ENCODE results near the gene MLYCD. TPM values are rescaled to one million over a fixed set of nuclear protein-coding genes. Genes with fewer than 3 reads are reported as not detected.

The MLYCD gene
- total RNA-seq, 1 donor from 2014 or later: 2.8 TPM

DNA sequence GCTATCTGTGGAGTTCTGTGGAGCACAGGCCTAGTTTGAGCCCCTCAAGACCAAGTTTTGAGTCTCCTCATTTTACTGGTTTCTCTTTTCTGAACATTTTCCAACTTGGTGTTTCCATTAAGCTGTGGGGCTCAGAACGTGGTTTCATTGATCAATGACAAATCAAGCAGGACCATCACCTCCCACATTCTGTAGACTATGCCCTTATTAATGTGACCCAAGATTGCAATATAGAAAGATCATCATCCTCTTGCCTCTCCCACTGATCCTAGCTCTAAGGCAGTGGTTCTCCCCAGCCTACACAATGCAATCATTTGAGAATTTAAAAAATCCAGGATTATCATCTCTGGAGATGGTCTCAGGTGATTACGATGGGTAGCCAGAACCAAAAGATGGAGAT lies 38.4 kb downstream of the MLYCD start:
- Mint-ChIP-seq H3K36me3 (ENCODE audit: low read depth, unreplicated experiment) (peaks cover 11% of the 10 kb centered on the region), H3K27ac (ENCODE audit: unreplicated experiment) (no peak overlapping the region), H3K4me3 (ENCODE audit: unreplicated experiment) (no peak overlapping the region), H3K9me3 (ENCODE audit: unreplicated experiment) (peaks cover 5% of the 10 kb centered on the region), H3K27me3 (ENCODE audit: low read depth, unreplicated experiment) (peaks cover 18% of the 10 kb centered on the region), H3K4me1 (ENCODE audit: low read depth, unreplicated experiment) (peaks cover 17% of the 10 kb centered on the region)
- Histone ChIP-seq H3K36me3 (ENCODE audit: insufficient read depth, low read length) (no peaks in the 10 kb centered on the region), H3K4me2 (ENCODE audit: low read length) (no peak overlapping the region), H3K9ac (ENCODE audit: low read length) (no peak overlapping the region), H3K9me3 (ENCODE audit: insufficient read depth, low read depth, low read length) (no peaks in the 10 kb centered on the region), H2AFZ (ENCODE audit: low read depth, low read length) (no peak overlapping the region), H3K4me1 (ENCODE audit: insufficient read depth, low read length) (peaks cover 7% of the 10 kb centered on the region), H4K20me1 (ENCODE audit: insufficient read depth, low read length) (no peaks in the 10 kb centered on the region), H3K27me3 (ENCODE audit: insufficient read depth, low read length) (peaks cover 3% of the 10 kb centered on the region), H3K4me3 (ENCODE audit: insufficient read depth, low read depth, low read length) (no peak overlapping the region), H3K79me2 (ENCODE audit: insufficient read depth, low read length) (no peaks in the 10 kb centered on the region), H3K27ac (ENCODE audit: low read depth, low read length) (no peak overlapping the region)
- no peak for TF ChIP-seq EZH2 (IDR thresholded peaks at IDR 0.05; ENCODE audit: insufficient read depth, low read length)
- TF ChIP-seq, protein P1, sequence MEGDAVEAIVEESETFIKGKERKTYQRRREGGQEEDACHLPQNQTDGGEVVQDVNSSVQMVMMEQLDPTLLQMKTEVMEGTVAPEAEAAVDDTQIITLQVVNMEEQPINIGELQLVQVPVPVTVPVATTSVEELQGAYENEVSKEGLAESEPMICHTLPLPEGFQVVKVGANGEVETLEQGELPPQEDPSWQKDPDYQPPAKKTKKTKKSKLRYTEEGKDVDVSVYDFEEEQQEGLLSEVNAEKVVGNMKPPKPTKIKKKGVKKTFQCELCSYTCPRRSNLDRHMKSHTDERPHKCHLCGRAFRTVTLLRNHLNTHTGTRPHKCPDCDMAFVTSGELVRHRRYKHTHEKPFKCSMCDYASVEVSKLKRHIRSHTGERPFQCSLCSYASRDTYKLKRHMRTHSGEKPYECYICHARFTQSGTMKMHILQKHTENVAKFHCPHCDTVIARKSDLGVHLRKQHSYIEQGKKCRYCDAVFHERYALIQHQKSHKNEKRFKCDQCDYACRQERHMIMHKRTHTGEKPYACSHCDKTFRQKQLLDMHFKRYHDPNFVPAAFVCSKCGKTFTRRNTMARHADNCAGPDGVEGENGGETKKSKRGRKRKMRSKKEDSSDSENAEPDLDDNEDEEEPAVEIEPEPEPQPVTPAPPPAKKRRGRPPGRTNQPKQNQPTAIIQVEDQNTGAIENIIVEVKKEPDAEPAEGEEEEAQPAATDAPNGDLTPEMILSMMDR (IDR thresholded peaks at IDR 0.05; ENCODE audit: insufficient read depth, low read depth, low read length): no peak
- FAIRE-seq: no peak
- DNase-seq (ENCODE audit: low read depth): no peak

DNA sequence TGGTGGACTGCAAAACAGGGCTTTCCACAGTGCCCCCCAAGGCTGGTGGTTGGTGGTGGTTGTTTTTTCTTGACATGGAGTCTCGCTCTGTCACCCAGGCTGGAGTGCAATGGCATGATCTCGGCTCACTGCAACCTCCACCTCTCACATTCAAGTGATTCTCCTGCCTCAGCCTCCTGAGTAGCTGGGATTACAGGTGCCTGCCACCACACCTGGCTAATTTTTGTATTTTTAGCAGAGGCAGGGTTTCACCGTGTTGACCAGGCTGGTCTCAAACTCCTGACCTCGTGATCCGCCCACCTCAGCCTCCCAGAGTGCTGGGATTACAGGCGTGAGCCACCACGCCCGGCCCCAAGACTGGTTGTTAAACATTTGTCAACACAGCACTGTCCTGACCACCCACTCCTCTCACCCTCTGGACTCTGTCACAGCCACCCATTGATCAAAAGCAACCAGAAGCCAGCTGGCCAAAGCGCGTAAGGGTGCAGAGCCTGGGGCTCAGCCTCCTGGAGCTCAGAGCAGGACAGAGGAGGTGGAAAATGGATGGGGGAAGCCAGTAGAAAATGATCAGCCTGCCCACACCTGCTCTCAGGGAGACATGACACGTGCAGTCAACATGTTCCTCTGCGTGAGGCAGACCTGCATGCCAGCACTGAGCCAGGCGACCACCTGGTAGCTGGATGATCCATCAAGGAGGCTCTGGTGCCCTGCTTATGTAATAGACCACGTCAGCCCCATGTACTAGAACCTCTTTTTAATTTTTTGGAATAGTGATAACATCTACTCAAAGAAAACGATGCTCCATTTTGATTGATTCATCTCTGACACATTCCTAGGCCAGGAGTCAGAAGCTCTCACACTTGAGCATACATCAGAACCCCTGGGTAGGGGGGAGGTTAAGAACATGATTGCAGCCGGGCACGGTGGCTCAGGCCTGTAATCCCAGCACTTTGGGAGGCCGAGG lies 39.3 kb downstream of the MLYCD start:
- Mint-ChIP-seq H3K4me1 (ENCODE audit: low read depth, unreplicated experiment) (peaks cover 20% of the 10 kb centered on the region), H3K27me3 (ENCODE audit: low read depth, unreplicated experiment) (peaks cover 20% of the 10 kb centered on the region), H3K36me3 (ENCODE audit: low read depth, unreplicated experiment) (peaks cover 11% of the 10 kb centered on the region), H3K4me3 (ENCODE audit: unreplicated experiment) (no peak overlapping the region), H3K27ac (ENCODE audit: unreplicated experiment) (peak overlapping the region; percentile 6), H3K9me3 (ENCODE audit: unreplicated experiment) (peaks cover 5% of the 10 kb centered on the region)
- TF ChIP-seq, protein P1 (IDR thresholded peaks at IDR 0.05; ENCODE audit: insufficient read depth, low read depth, low read length): no peak
- TF ChIP-seq EZH2 (IDR thresholded peaks at IDR 0.05; ENCODE audit: insufficient read depth, low read length): no peak
- no peak overlapping the region for H2AFZ ChIP-seq (ENCODE audit: low read depth, low read length)
- H3K4me2 ChIP-seq (ENCODE audit: low read length): no peak overlapping the region
- DNase-seq (ENCODE audit: low read depth): no peak
- H4K20me1 ChIP-seq (ENCODE audit: insufficient read depth, low read length): no peaks in the 10 kb centered on the region
- H3K27ac ChIP-seq (ENCODE audit: low read depth, low read length): no peak overlapping the region
- no peak overlapping the region for H3K9ac ChIP-seq (ENCODE audit: low read length)
- no peak overlapping the region for H3K4me3 ChIP-seq (ENCODE audit: insufficient read depth, low read depth, low read length)
- no peak for FAIRE-seq
- H3K4me1 ChIP-seq (ENCODE audit: insufficient read depth, low read length): peaks cover 7% of the 10 kb centered on the region
- no peaks in the 10 kb centered on the region for H3K9me3 ChIP-seq (ENCODE audit: insufficient read depth, low read depth, low read length)
- peaks cover 3% of the 10 kb centered on the region for H3K27me3 ChIP-seq (ENCODE audit: insufficient read depth, low read length)
- H3K36me3 ChIP-seq (ENCODE audit: insufficient read depth, low read length): no peaks in the 10 kb centered on the region
- no peaks in the 10 kb centered on the region for H3K79me2 ChIP-seq (ENCODE audit: insufficient read depth, low read length)

All from astrocyte (in vitro differentiated cells and primary cell).